22Rv1 (cell line): ENCODE measurements around the gene SHC2.

Source experiments
- CTCF ChIP-seq: fragments of 450-650 bp; IDR thresholded peaks from 2 replicates; pipeline ENCODE4 v1.5.1; 2017; ENCODE audit warnings: mild to moderate bottlenecking
- ZFX ChIP-seq: fragments of 450-650 bp; IDR thresholded peaks from 2 replicates; pipeline ENCODE4 v1.6.1; 2017; ENCODE audit warnings: antibody characterized with exemption, borderline replicate concordance

GRCh38 chr19:463483-464207 lies 2.8 kb upstream of the SHC2 start:
- TF ChIP-seq CTCF (no peak), ZFX (no peak)
